ENCODE data around the gene NT5M.

NT5M gene

DNA sequence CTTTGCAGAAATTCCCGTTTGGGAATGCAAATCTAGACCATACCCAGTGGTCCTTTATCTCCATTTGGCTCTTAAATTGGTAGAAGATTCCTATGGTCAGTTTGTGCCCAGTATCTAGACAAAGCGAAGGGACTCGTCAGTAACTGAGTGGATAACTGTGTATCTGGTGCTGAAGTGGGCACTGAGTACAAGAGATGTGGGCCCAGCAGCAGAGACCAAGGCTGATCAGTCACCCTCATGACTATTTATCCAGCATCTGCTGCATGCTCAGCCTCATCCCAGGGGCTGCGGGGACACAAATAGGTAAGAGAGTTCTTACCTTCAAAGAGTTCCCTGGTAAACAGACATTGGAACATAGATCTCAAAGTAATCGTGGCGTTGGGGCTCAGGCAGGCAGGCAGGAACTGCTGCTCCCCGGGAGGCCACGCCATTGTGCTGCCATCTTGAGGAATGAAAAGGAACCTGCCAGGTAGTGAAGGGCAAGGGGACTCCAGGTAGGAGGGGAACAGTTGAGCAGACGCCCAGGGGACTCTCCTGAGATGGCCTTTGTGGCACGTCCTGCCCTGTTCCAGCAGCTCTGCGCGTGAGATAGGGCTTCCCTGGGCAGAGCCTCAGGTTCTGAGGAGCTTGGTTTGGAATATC lies 10.3 kb downstream of the NT5M start:
- peak; percentile 86 for DNase-seq (ENCODE audit: low spot score)
- in situ Hi-C loops (cut with MboI; ENCODE audit: low sequenced_read_pairs, unreplicated experiment) = loop anchor here (5.0 kb wide), 1 partner anchor 316 kb away; no protein-coding TSS in a partner anchor
- TF ChIP-seq, protein P1, sequence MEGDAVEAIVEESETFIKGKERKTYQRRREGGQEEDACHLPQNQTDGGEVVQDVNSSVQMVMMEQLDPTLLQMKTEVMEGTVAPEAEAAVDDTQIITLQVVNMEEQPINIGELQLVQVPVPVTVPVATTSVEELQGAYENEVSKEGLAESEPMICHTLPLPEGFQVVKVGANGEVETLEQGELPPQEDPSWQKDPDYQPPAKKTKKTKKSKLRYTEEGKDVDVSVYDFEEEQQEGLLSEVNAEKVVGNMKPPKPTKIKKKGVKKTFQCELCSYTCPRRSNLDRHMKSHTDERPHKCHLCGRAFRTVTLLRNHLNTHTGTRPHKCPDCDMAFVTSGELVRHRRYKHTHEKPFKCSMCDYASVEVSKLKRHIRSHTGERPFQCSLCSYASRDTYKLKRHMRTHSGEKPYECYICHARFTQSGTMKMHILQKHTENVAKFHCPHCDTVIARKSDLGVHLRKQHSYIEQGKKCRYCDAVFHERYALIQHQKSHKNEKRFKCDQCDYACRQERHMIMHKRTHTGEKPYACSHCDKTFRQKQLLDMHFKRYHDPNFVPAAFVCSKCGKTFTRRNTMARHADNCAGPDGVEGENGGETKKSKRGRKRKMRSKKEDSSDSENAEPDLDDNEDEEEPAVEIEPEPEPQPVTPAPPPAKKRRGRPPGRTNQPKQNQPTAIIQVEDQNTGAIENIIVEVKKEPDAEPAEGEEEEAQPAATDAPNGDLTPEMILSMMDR (IDR thresholded peaks at IDR 0.05; ENCODE audit: borderline replicate concordance, control extremely low read depth, extremely low read depth, insufficient read depth, missing control alignments) = peak; percentile 72

DNA sequence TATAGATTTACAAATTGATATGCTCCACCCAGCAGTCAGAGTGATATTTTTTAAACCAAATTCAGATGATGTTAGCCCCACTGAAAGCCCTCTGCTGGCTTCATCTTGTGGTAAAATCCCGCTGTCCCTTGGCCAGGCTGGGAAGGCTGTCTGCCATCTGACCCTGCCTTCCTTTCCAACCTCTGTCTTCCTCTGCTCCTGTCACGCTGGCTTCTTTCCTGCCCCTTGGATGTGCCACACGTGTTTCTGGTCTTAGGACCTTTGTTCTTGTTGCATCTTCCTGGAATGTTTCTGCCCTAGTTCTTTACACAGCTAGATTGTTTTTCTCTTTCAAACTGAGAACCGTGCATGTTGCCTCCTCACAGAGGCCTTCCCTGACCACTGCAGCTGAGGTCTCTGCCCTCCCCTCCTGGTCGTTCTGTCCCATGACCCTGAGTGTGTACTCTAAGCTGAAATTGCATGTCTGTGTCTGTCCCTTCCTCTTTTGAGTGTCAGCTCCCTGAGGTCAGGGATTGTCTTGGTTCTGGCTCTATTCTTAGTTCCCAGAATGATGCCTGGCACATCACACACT lies 11.4 kb downstream of the NT5M start:
- in situ Hi-C loops (cut with MboI; ENCODE audit: low sequenced_read_pairs, unreplicated experiment) = loop anchor here (5.0 kb wide), 1 partner anchor 317 kb away; no protein-coding TSS in a partner anchor
- DNase-seq (ENCODE audit: low spot score) = no peak
- TF ChIP-seq, protein P1 (IDR thresholded peaks at IDR 0.05; ENCODE audit: borderline replicate concordance, control extremely low read depth, extremely low read depth, insufficient read depth, missing control alignments) = no peak

DNA sequence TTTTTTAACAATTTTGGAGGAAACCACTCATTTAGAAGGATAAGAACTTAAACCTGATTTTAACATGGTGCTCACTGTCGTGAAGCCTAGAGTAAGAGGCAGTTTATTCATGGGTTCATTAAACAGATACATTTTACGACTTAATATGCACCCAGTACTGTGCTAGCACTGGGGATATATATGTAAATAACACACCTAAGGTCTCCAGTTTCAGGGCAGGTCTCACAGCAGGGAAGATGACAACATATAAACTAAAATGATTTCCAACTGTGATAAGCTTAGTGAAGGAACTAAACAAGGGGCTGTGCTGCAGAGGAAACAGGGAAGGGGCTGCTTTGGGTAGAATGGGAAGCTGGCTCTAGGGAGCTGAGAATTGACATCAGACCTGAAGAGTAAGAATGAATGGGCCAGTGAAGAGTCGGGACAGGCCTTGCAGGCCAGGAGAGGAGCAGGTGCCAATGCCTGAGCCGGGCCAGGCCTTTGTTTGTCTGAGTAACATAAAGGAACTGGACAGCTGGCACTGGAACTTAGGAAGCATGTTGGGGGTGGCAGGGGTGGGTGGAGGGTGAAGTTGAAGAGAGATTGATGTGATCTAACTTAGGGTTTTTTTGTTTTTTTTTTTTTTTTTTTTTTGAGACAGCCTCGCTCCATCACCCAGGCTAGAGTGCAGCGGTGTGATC lies 12.1 kb downstream of the NT5M start:
- no peak for DNase-seq (ENCODE audit: low spot score)
- in situ Hi-C loops (cut with MboI; ENCODE audit: low sequenced_read_pairs, unreplicated experiment) = no loop called here
- TF ChIP-seq, protein P1 (IDR thresholded peaks at IDR 0.05; ENCODE audit: borderline replicate concordance, control extremely low read depth, extremely low read depth, insufficient read depth, missing control alignments) = no peak

DNA sequence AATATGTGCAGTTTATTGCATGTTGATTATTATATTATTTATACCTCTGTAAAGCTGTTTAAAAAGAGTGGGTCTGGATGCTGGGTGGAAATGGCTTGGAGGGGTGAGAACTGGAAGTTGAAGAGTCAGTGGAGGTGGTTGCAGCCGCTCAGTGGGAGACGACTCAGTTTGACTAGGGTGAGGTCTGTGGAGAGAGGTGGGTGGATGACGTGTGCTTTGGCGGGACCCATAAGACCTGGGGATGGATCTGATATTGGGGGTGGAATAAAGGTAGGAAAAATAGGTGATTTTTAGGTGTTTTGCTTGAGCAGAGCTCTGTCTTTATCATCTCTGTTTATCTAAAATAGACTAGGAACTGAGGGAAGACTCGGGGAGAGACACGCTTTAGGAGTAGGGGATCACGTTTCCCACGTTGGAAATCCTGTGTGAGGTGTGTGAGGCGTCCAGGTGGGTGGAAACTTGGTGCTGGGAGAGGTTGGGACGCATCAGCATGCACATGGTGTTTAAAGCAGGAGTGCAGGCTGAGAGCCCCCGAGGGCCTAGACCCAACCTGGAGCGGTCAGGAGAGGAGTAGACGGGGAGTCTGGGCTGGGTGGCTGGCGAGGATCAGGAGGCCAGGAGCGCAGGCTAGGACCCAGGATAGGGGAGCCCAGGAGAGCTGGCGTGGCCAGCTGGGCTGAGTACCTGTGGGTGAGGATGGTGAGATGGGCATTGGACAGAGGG lies 17.2 kb downstream of the NT5M start:
- DNase-seq (ENCODE audit: low spot score) = no peak
- TF ChIP-seq, protein P1 (IDR thresholded peaks at IDR 0.05; ENCODE audit: borderline replicate concordance, control extremely low read depth, extremely low read depth, insufficient read depth, missing control alignments) = no peak
- in situ Hi-C loops (cut with MboI; ENCODE audit: low sequenced_read_pairs, unreplicated experiment) = no loop called here

DNA sequence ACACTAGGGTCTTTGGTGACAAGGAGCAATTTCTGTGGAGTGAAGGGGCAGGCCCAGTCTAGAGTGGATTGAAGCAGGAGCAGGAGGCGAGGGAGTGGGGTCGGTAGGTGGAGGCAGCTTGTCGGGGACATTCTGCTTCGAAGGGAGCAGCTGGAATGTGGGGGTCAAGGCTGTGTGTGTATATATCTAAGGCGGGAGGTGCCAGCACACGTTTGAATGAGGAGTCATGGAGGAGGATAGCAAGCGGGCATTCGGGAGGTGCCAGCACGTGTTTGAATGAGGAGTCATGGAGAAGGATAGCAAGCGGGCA lies 17.7 kb downstream of the NT5M start:
- TF ChIP-seq, protein P1 (IDR thresholded peaks at IDR 0.05; ENCODE audit: borderline replicate concordance, control extremely low read depth, extremely low read depth, insufficient read depth, missing control alignments) = no peak
- no peak for DNase-seq (ENCODE audit: low spot score)
- in situ Hi-C loops (cut with MboI; ENCODE audit: low sequenced_read_pairs, unreplicated experiment) = no loop called here

DNA sequence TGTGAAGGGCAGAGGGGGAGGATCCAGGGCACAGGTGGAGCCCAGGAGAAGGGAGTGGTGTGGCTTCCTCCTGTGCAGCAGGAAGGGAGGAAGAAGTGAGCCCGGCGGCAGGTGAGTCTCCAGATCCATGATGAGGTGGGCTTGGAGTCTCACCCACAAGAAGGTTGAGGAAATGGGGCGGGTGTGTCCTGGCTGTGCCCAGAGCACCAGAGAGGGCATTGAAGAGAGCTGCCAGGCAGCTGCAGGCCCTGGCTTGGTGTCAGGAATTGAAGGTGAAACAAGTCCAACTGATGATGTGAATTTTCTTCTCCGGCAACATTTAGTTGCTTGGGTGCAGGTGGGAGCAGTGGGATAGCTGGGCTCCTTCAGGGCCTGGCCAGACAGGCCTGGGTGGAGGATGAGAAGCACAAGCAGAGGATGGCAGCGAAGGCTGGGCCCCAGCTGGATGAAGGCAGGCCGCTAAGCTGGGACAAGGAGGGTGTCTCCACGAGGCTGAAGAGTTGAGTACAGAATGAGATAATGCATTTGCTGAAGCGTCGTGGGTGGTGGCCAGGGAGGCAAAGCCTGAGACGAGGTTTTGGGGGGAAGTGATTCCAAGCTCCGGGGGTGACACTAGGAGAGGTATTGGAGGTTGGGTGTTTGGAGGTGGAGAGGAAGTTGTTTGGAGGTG lies 18.3 kb downstream of the NT5M start:
- TF ChIP-seq, protein P1 (IDR thresholded peaks at IDR 0.05; ENCODE audit: borderline replicate concordance, control extremely low read depth, extremely low read depth, insufficient read depth, missing control alignments) = no peak
- DNase-seq (ENCODE audit: low spot score) = no peak
- in situ Hi-C loops (cut with MboI; ENCODE audit: low sequenced_read_pairs, unreplicated experiment) = no loop called here

Data from GM13976 (cell line).